DOHH2 (cell line): ENCODE measurements around the gene PRKAR1B.

Experiments
- H3F3A ChIP-seq: fragments of 200-600 bp; sonication (generic), shearing (Covaris generic); 2 replicates; pipeline ENCODE4 v1.6.0; 2016; ENCODE audit warnings: antibody characterized with exemption, mild to moderate bottlenecking; ENCODE audit not compliant: control insufficient read depth, insufficient read depth
- H3K27ac ChIP-seq: fragments of 200-600 bp; sonication (generic); 2 replicates; pipeline ENCODE4 v1.5.1; 2014; ENCODE audit warnings: low read depth, mild to moderate bottlenecking, low read length, moderate library complexity
- H3K27me3 ChIP-seq: fragments of 200-600 bp; sonication (generic); 2 replicates; pipeline ENCODE4 v1.6.1; 2014; ENCODE audit warnings: mild to moderate bottlenecking, low read length, mixed read lengths; ENCODE audit not compliant: control insufficient read depth
- H3K36me3 ChIP-seq: fragments of 200-600 bp; sonication (generic); 2 replicates; pipeline ENCODE4 v1.6.1; 2014; ENCODE audit warnings: mild to moderate bottlenecking, low read length, moderate library complexity, mixed read lengths; ENCODE audit not compliant: control insufficient read depth
- H3K4me1 ChIP-seq: fragments of 200-600 bp; sonication (generic); 2 replicates; pipeline ENCODE4 v1.6.1; 2014; ENCODE audit warnings: mild to moderate bottlenecking, low read length, mixed read lengths; ENCODE audit not compliant: control insufficient read depth
- H3K4me2 ChIP-seq: fragments of 200-600 bp; sonication (generic); 2 replicates; pipeline ENCODE4 v1.6.0; 2014; ENCODE audit warnings: mild to moderate bottlenecking, low read length, moderate library complexity
- H3K4me3 ChIP-seq: fragments of 200-600 bp; sonication (generic); 2 replicates; pipeline ENCODE4 v1.5.1; 2014; ENCODE audit warnings: mild to moderate bottlenecking, low read length, mixed read lengths
- H3K79me2 ChIP-seq: fragments of 200-600 bp; sonication (generic); 2 replicates; pipeline ENCODE4 v1.6.1; 2014; ENCODE audit warnings: mild to moderate bottlenecking, low read length, mixed read lengths; ENCODE audit not compliant: control insufficient read depth
- H3K9me2 ChIP-seq: fragments of 200-600 bp; sonication (generic); replicated peaks from 2 replicates; pipeline ENCODE4 v1.6.1; 2014; ENCODE audit warnings: mild to moderate bottlenecking, low read length, mixed read lengths; ENCODE audit not compliant: control insufficient read depth
- H3K9me3 ChIP-seq: fragments of 200-600 bp; sonication (generic); 2 replicates; pipeline ENCODE4 v1.6.1; 2014; ENCODE audit warnings: antibody characterized with exemption, low read length, mixed read lengths; ENCODE audit not compliant: control insufficient read depth, insufficient read depth
- H4K20me1 ChIP-seq: fragments of 200-600 bp; sonication (generic); 2 replicates; pipeline ENCODE4 v1.6.0; 2014; ENCODE audit warnings: low read depth, mild to moderate bottlenecking, antibody characterized with exemption, low read length, moderate library complexity; ENCODE audit not compliant: control insufficient read depth, insufficient read depth
- CTCF ChIP-seq: fragments of 200-600 bp; sonication (generic); IDR thresholded peaks from one replicate; pipeline ENCODE4 v1.5.1; 2014; ENCODE audit warnings: antibody characterized with exemption, mild to moderate bottlenecking, low read depth, low read length; ENCODE audit not compliant: poor library complexity, severe bottlenecking
- EZH2phosphoT487 ChIP-seq: fragments of 200-600 bp; sonication (generic); IDR thresholded peaks from 2 replicates; pipeline ENCODE4 v1.6.1; 2017; ENCODE audit warnings: borderline replicate concordance, mild to moderate bottlenecking, antibody characterized with exemption, low read length, moderate library complexity, mixed read lengths

The PRKAR1B gene

GRCh38 chr7:549891-550625 is 177.0 kb downstream of the PRKAR1B start:
- Histone ChIP-seq H3K36me3 (no peaks in the 10 kb centered on the region), H3K4me3 (no peak overlapping the region), H3K9me3 (no peaks in the 10 kb centered on the region), H3F3A (no peaks in the 10 kb centered on the region), H4K20me1 (no peaks in the 10 kb centered on the region), H3K27ac (no peak overlapping the region), H3K9me2 (no peaks in the 10 kb centered on the region), H3K27me3 (no peaks in the 10 kb centered on the region), H3K4me1 (no peaks in the 10 kb centered on the region), H3K4me2 (no peak overlapping the region), H3K79me2 (no peaks in the 10 kb centered on the region)
- TF ChIP-seq EZH2phosphoT487 (no peak), CTCF (no peak)

GRCh38 chr7:549066-549890 is 177.8 kb downstream of the PRKAR1B start:
- Histone ChIP-seq H3F3A (no peaks in the 10 kb centered on the region), H3K4me3 (no peak overlapping the region), H3K9me2 (no peaks in the 10 kb centered on the region), H3K79me2 (no peaks in the 10 kb centered on the region), H3K27me3 (no peaks in the 10 kb centered on the region), H3K27ac (no peak overlapping the region), H3K4me1 (no peaks in the 10 kb centered on the region), H3K36me3 (no peaks in the 10 kb centered on the region), H3K9me3 (no peaks in the 10 kb centered on the region), H4K20me1 (no peaks in the 10 kb centered on the region), H3K4me2 (no peak overlapping the region)
- TF ChIP-seq EZH2phosphoT487 (no peak), CTCF (no peak)

GRCh38 chr7:548401-548800 is 178.7 kb downstream of the PRKAR1B start:
- Histone ChIP-seq H3K4me1 (no peaks in the 10 kb centered on the region), H3K27me3 (no peaks in the 10 kb centered on the region), H3K9me2 (no peaks in the 10 kb centered on the region), H3K9me3 (no peaks in the 10 kb centered on the region), H3F3A (no peaks in the 10 kb centered on the region), H3K27ac (no peak overlapping the region), H4K20me1 (no peaks in the 10 kb centered on the region), H3K4me2 (no peak overlapping the region), H3K4me3 (no peak overlapping the region), H3K79me2 (no peaks in the 10 kb centered on the region), H3K36me3 (no peaks in the 10 kb centered on the region)
- TF ChIP-seq CTCF = no peak
- no peak for TF ChIP-seq EZH2phosphoT487
